GM12865 (cell line): ENCODE data around the gene ESR1.

Source experiments
- DNase-seq: peaks from one replicate; pipeline ENCODE4 v3.0.0; 2010; ENCODE audit warnings: low read depth
- H3K4me3 ChIP-seq: 2 replicates; pipeline ENCODE4 v1.5.1; 2011; ENCODE audit warnings: mild to moderate bottlenecking, low read depth, low read length, control low read depth
- CTCF ChIP-seq: IDR thresholded peaks from 2 replicates; pipeline ENCODE4 v1.5.1; 2011; ENCODE audit warnings: low read length, control low read depth, low read depth, inconsistent platforms; ENCODE audit not compliant: insufficient read depth; ENCODE audit errors: missing control alignments

The ESR1 gene

GRCh38 chr6:151916680-151917164 lies 109.2 kb downstream of the ESR1 start:
- no peak overlapping the region for H3K4me3 ChIP-seq
- no peak for DNase-seq
- TF ChIP-seq CTCF: no peak

- no peak for TF ChIP-seq CTCF
- DNase-seq: no peak
- no peak overlapping the region for H3K4me3 ChIP-seq
Observed at GRCh38 chr6:151917531-151918329, 110.2 kb downstream of the ESR1 start.

GRCh38 chr6:151940307-151940706 lies 132.8 kb downstream of the ESR1 start:
- no peak overlapping the region for H3K4me3 ChIP-seq
- no peak for TF ChIP-seq CTCF
- DNase-seq: no peak

GRCh38 chr6:151948002-151948743 lies 140.7 kb downstream of the ESR1 start:
- no peak for DNase-seq
- TF ChIP-seq CTCF: no peak
- no peak overlapping the region for H3K4me3 ChIP-seq

GRCh38 chr6:151958332-151958731 lies 150.8 kb downstream of the ESR1 start:
- no peak for DNase-seq
- TF ChIP-seq CTCF: no peak

GRCh38 chr6:151959086-151959485 lies 151.6 kb downstream of the ESR1 start:
- no peak for TF ChIP-seq CTCF
- no peak for DNase-seq
- no peak overlapping the region for H3K4me3 ChIP-seq

More at GRCh38 chr6:151958332-151958731, 150.8 kb downstream of the ESR1 start:
- no peak overlapping the region for H3K4me3 ChIP-seq
